Measurements from ENCODE around the gene ENO3.

The ENO3 gene

DNA sequence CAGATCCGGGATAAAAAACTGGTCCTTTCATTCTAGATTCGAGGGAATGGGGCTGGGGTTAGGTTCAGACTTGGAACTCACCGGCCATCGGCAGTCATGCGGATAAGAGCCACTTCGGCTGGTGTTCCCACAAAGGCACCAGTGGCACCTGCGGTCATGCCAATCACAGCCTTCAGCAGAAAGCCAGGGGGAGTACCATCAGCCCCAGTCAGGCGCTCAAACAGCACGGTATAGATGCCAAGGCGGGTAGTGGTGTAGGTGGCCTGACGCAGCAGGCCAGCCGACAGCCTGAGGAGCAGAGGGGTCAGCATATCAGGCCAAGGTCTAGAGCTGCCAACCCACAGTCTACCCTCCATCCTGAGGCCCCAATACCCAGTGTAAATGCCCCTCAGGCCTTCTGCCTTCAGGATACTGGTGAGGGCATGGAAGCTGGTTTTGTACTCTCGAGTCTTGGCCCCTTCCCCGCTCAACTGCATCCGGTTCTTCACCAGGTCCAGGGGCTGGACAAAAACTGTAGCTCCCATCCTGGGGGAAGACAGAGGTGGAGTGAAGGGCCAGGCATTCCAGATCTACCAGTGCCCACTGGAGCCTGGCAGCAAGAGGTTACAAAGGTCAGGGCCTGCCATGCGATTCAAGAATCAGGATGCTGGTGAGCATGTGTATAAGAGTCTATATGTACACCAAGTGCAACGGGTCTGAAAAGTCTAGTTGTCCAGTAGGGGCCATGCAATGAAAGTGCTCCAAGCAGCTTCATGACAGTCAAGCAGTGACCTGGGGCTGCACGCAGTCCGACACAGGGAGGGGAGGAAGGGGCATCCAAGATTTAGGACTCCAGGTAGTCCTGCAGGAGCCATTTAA lies 12.0 kb upstream of the ENO3 start:
- peaks cover 7% of the 10 kb centered on the region for H3K27me3 ChIP-seq
- H3K4me1 ChIP-seq (ENCODE audit: control insufficient read depth in 1 of 2, insufficient read depth in 1 of 2, low read depth in 1 of 2, low read length in 1 of 2): peaks cover 58 to 66% of the 10 kb centered on the region in 2 experiments
- H3K27ac ChIP-seq: peak overlapping the region; percentile 96
- TF ChIP-seq, protein P1, sequence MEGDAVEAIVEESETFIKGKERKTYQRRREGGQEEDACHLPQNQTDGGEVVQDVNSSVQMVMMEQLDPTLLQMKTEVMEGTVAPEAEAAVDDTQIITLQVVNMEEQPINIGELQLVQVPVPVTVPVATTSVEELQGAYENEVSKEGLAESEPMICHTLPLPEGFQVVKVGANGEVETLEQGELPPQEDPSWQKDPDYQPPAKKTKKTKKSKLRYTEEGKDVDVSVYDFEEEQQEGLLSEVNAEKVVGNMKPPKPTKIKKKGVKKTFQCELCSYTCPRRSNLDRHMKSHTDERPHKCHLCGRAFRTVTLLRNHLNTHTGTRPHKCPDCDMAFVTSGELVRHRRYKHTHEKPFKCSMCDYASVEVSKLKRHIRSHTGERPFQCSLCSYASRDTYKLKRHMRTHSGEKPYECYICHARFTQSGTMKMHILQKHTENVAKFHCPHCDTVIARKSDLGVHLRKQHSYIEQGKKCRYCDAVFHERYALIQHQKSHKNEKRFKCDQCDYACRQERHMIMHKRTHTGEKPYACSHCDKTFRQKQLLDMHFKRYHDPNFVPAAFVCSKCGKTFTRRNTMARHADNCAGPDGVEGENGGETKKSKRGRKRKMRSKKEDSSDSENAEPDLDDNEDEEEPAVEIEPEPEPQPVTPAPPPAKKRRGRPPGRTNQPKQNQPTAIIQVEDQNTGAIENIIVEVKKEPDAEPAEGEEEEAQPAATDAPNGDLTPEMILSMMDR (IDR thresholded peaks at IDR 0.05): no peak
- no peaks in the 10 kb centered on the region for H3K9me3 ChIP-seq
- H3K36me3 ChIP-seq: peaks cover 47% of the 10 kb centered on the region
- peak overlapping the region; percentile 83 to 99 for H3K4me3 ChIP-seq (ENCODE audit: low read depth in 1 of 2, low read length in 1 of 2)

DNA sequence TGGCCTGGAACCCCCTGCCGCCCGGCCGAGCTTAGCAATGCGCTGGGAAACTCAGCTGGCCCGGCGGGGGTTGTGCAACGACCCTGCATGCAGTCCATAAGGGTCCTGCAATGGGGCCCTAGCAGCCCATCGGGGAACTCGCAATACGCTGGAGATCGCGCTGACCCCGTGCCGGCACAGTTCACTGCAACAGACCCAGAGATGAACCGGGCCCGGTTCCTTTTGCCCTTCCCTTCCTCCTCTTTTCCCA lies 11.4 kb upstream of the ENO3 start:
- Histone ChIP-seq H3K27ac (peak overlapping the region; percentile 96), H3K4me3 (ENCODE audit: low read depth in 1 of 2, low read length in 1 of 2) (peak overlapping the region; percentile 83 to 99), H3K4me1 (ENCODE audit: control insufficient read depth in 1 of 2, insufficient read depth in 1 of 2, low read depth in 1 of 2, low read length in 1 of 2) (peaks cover 58 to 66% of the 10 kb centered on the region in 2 experiments), H3K9me3 (no peaks in the 10 kb centered on the region), H3K27me3 (peaks cover 1% of the 10 kb centered on the region), H3K36me3 (peaks cover 47% of the 10 kb centered on the region)
- TF ChIP-seq, protein P1 (IDR thresholded peaks at IDR 0.05): no peak

DNA sequence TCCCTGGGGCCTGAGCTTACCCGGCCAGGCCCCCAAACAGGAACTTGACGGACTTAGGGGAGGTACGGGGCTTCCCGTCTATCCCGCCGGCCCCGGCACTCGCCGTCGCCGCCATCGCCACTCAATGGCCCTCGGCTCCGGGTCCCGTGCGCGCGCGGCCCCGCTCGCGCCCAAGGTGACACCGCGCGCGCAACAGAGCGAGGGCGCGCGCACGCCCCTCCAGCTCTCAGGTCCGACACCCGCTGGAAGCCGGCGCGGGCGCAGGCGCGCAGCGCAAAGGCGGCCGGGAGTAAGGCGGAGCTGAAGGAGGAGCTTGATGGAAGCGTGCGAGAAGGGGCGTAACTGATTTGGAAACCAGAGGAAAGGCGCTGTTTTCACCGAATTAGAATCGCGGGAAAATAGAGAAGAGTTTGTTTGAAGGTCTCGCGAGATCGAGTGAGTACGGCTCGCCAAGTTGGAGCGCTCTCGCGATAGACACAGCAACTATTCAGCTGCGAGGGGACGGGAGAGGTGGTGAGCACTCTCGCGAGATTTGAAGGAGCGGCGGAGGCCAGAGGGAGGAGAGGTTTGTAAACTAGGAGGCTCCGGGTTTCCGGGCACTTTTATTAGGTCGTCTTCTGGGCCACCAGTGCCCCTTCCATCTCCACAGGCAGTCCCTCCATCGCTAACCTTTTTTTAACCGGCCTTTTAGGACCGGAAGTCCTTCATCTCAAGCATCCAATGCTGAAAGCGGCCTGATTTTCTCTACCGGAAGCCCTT lies 10.9 kb upstream of the ENO3 start, which contains the start of the genes RNF167 and SLC25A11:
TSS of gene RNF167 (plus strand) at position 473 of the 759 bp plus-strand sequence. CDS start 642 bp downstream, outside the sequence.
TSS of gene SLC25A11 (minus strand) at position 251 of the 759 bp plus-strand sequence. CDS start at position 115, 136 bp downstream.
- H3K4me1 ChIP-seq (ENCODE audit: control insufficient read depth in 1 of 2, insufficient read depth in 1 of 2, low read depth in 1 of 2, low read length in 1 of 2): peaks cover 60 to 68% of the 10 kb centered on the region in 2 experiments
- peak within 1 kb of the TSS; percentile 83 to 99 for H3K4me3 ChIP-seq (ENCODE audit: low read depth in 1 of 2, low read length in 1 of 2)
- H3K36me3 ChIP-seq: peaks cover 49% of the 10 kb centered on the region
- no peaks in the 10 kb centered on the region for H3K27me3 ChIP-seq
- H3K27ac ChIP-seq: peak within 1 kb of the TSS; percentile 96
- no peaks in the 10 kb centered on the region for H3K9me3 ChIP-seq
- TF ChIP-seq, protein P1 (IDR thresholded peaks at IDR 0.05): peak; percentile 47

DNA sequence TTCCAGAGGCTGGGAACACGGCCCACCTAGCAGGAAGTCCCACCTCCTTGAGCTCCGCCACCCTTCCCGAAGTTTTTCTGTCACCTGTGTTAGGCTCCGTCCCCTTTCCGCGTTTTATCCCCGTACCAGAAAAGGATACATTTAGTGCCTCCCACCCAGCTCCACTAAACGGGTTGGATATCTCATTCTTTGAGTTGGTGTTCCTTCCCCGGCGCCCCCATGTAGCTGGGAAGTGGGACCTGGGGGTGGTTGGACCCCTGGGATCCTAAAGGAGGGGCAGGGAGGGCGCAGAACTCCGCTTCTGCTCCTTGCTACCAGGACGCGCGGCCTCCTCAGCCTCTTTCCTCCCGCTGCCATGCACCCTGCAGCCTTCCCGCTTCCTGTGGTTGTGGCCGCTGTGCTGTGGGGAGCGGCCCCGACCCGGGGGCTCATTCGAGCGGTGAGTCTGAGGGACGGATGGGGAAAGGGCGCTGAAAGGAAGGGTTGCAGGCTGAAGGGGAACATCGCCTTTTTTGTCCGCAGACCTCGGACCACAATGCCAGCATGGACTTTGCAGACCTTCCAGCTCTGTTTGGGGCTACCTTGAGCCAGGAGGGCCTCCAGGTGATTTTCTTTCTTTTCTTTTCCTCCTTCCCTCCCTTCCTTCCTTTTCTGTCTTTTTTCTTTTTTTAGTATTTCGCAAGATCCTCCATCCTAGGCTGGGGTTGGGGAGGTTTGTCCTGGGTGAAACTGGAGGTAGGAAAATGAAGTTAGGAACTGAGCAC lies 10.2 kb upstream of the ENO3 start:
- no peaks in the 10 kb centered on the region for H3K9me3 ChIP-seq
- H3K4me3 ChIP-seq (ENCODE audit: low read depth in 1 of 2, low read length in 1 of 2): peak overlapping the region; percentile 83 to 99
- TF ChIP-seq, protein P1 (IDR thresholded peaks at IDR 0.05): no peak
- H3K27me3 ChIP-seq: no peaks in the 10 kb centered on the region
- peaks cover 68 to 75% of the 10 kb centered on the region in 2 experiments for H3K4me1 ChIP-seq (ENCODE audit: control insufficient read depth in 1 of 2, insufficient read depth in 1 of 2, low read depth in 1 of 2, low read length in 1 of 2)
- peak overlapping the region; percentile 96 for H3K27ac ChIP-seq
- peaks cover 52% of the 10 kb centered on the region for H3K36me3 ChIP-seq

DNA sequence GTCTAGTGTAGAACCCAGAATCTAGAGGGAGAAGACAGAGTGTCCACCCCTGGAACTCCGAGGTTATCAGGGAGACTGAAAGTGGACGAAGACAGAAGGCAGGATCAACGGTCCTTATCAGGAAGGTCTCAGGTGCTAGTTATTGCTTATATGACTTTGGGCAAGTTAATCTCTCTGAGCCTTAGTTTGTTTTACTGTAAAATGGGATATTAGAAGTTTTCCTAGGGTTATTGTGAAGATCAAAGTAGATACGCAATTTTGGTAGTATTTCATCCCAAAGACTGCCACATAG lies 9.7 kb upstream of the ENO3 start:
- TF ChIP-seq, protein P1 (IDR thresholded peaks at IDR 0.05): no peak
- H3K36me3 ChIP-seq: peaks cover 54% of the 10 kb centered on the region
- no peaks in the 10 kb centered on the region for H3K27me3 ChIP-seq
- peak overlapping the region; percentile 96 for H3K27ac ChIP-seq
- peaks cover 73 to 80% of the 10 kb centered on the region in 2 experiments for H3K4me1 ChIP-seq (ENCODE audit: control insufficient read depth in 1 of 2, insufficient read depth in 1 of 2, low read depth in 1 of 2, low read length in 1 of 2)
- no peaks in the 10 kb centered on the region for H3K9me3 ChIP-seq
- peak overlapping the region; percentile 83 to 99 for H3K4me3 ChIP-seq (ENCODE audit: low read depth in 1 of 2, low read length in 1 of 2)

Data from neutrophil (primary cell).